HepG2 (cell line): ENCODE results near the gene CD58. TPM values are rescaled to one million over a fixed set of nuclear protein-coding genes. Genes with fewer than 3 reads are reported as not detected.

ENCODE experiments used
- AGO1 ChIP-seq: fragments of 200-400 bp; formaldehyde crosslinking; IDR thresholded peaks from 2 replicates; pipeline ENCODE4 v1.6.1; 2017; ENCODE audit warnings: mild to moderate bottlenecking, low read depth, low read length, moderate library complexity; ENCODE audit not compliant: poor library complexity, severe bottlenecking
- ATF1 ChIP-seq: IDR thresholded peaks from 2 replicates; pipeline ENCODE4 v1.6.1; 2016; ENCODE audit warnings: mild to moderate bottlenecking, control low read depth
- ATF7-NPFF ChIP-seq: sonication (generic); formaldehyde crosslinking; IDR thresholded peaks from 2 replicates; pipeline ENCODE4 v1.8.1; 2023; ENCODE audit warnings: mild to moderate bottlenecking, low read depth, missing genetic modification reagents, moderate library complexity
- BORCS8-MEF2B ChIP-seq: sonication (generic); formaldehyde crosslinking; IDR thresholded peaks from 2 replicates; pipeline ENCODE4 v1.8.0; 2022; ENCODE audit warnings: mild to moderate bottlenecking, missing genetic modification reagents
- CREB1 ChIP-seq, 2 experiments: fragments of 450-650 bp in 1 of 2; IDR thresholded peaks; 2 replicates each; pipeline ENCODE4 v1.6.1; 2016 to 2017; ENCODE audit warnings: control low read depth in 1 of 2, mild to moderate bottlenecking in 1 of 2, missing compliant biosample characterization in 1 of 2, missing genetic modification characterization in 1 of 2
- DNMT3B ChIP-seq: conservative IDR thresholded peaks from 2 replicates; pipeline ENCODE4 v1.6.1; 2016; ENCODE audit warnings: missing biosample characterization, control low read depth
- ETV6 ChIP-seq: sonication (generic); formaldehyde crosslinking; conservative IDR thresholded peaks from 2 replicates; pipeline ENCODE4 v1.4.0; 2020; ENCODE audit warnings: missing genetic modification reagents
- FOXM1 ChIP-seq: sonication (generic); formaldehyde crosslinking; IDR thresholded peaks from 2 replicates; pipeline ENCODE4 v1.5.0; 2020; ENCODE audit warnings: missing genetic modification reagents
- HDAC6 ChIP-seq: fragments of 200-600 bp; sonication (generic); IDR thresholded peaks from 2 replicates; pipeline ENCODE4 v1.7.0; 2017; ENCODE audit warnings: mild to moderate bottlenecking, antibody characterized with exemption, low read length, low read depth
- IKZF1 ChIP-seq: fragments of 450-650 bp; IDR thresholded peaks from 2 replicates; pipeline ENCODE4 v1.7.1; 2016
- KLF12 ChIP-seq: sonication (generic); formaldehyde crosslinking; IDR thresholded peaks from 2 replicates; pipeline ENCODE4 v1.4.0; 2020; ENCODE audit warnings: missing genetic modification reagents, borderline replicate concordance
- RBM39 ChIP-seq: fragments of 200-400 bp; formaldehyde crosslinking; IDR thresholded peaks from one replicate; pipeline ENCODE4 v1.6.1; 2018; ENCODE audit warnings: antibody characterized with exemption, mild to moderate bottlenecking, low read depth, low read length; ENCODE audit not compliant: poor library complexity, severe bottlenecking
- REXO4 ChIP-seq: sonication (generic); formaldehyde crosslinking; IDR thresholded peaks from 2 replicates; pipeline ENCODE4 v1.8.0; 2022; ENCODE audit warnings: missing genetic modification reagents, mild to moderate bottlenecking, borderline replicate concordance
- RNF2 ChIP-seq: fragments of 450-650 bp; conservative IDR thresholded peaks from 2 replicates; pipeline ENCODE4 v1.6.1; 2016; ENCODE audit warnings: low read depth
- SATB2 ChIP-seq: sonication (generic); formaldehyde crosslinking; IDR thresholded peaks from 2 replicates; pipeline ENCODE4 v1.5.0; 2020; ENCODE audit warnings: missing genetic modification reagents
- STAT5B ChIP-seq: sonication (generic); formaldehyde crosslinking; IDR thresholded peaks from 2 replicates; pipeline ENCODE4 v1.4.0; 2020; ENCODE audit warnings: missing genetic modification reagents
- TCF7 ChIP-seq: sonication (generic); IDR thresholded peaks from 2 replicates; pipeline ENCODE4 v1.6.1; 2016; ENCODE audit warnings: antibody characterized with exemption, low read depth
- TCF7L2 ChIP-seq: IDR thresholded peaks from 2 replicates; pipeline ENCODE4 v1.6.1; 2011; ENCODE audit warnings: mild to moderate bottlenecking, low read depth, low read length, moderate library complexity
- TMF1 ChIP-seq: sonication (generic); formaldehyde crosslinking; IDR thresholded peaks from 2 replicates; pipeline ENCODE4 v1.8.1; 2022; ENCODE audit warnings: low read depth, missing genetic modification reagents
- TP53 ChIP-seq: sonication (generic); formaldehyde crosslinking; conservative IDR thresholded peaks from 2 replicates; pipeline ENCODE4 v1.4.0; 2020; ENCODE audit warnings: missing genetic modification reagents
- ZNF33B ChIP-seq: sonication (generic); formaldehyde crosslinking; IDR thresholded peaks from 2 replicates; pipeline ENCODE4 v1.5.1; 2020; ENCODE audit warnings: mild to moderate bottlenecking, missing genetic modification reagents
- ZNF34 ChIP-seq: sonication (generic); formaldehyde crosslinking; IDR thresholded peaks from 2 replicates; pipeline ENCODE4 v1.4.0; 2020; ENCODE audit warnings: mild to moderate bottlenecking, missing genetic modification reagents, borderline replicate concordance
- ZNF598 ChIP-seq: sonication (generic); formaldehyde crosslinking; IDR thresholded peaks from 2 replicates; pipeline ENCODE4 v1.5.1; 2020; ENCODE audit warnings: mild to moderate bottlenecking, missing genetic modification reagents, borderline replicate concordance
- ZNF709 ChIP-seq: sonication (generic); formaldehyde crosslinking; IDR thresholded peaks from 2 replicates; pipeline ENCODE4 v1.5.0; 2020; ENCODE audit warnings: mild to moderate bottlenecking, missing genetic modification reagents
- ZNF747 ChIP-seq: sonication (generic); formaldehyde crosslinking; IDR thresholded peaks from 2 replicates; pipeline ENCODE4 v1.8.1; 2023; ENCODE audit warnings: missing genetic modification reagents, mild to moderate bottlenecking, borderline replicate concordance
- ZNF776 ChIP-seq: sonication (generic); formaldehyde crosslinking; IDR thresholded peaks from 2 replicates; pipeline ENCODE4 v1.4.0; 2020; ENCODE audit warnings: mild to moderate bottlenecking, missing genetic modification reagents
- polyA plus RNA-seq, 8 experiments: library from polyadenylated mRNA; depleted of rRNA in 3 of 8; stranded (reverse) in 7 of 8; unstranded in 1 of 8; fragments of >200 nt; fragmentation: Illumina TruSeq in 4 of 8; extraction: Trizol in 4 of 8; gene quantifications; 2 replicates each; pipeline versions ENCODE4 v1.2.1 to v1.2.3, GENCODE V29; 2011 to 2016; ENCODE audit warnings: low read depth in 4 of 8, missing spikeins in 1 of 8, mixed read lengths in 1 of 8; ENCODE audit not compliant: insufficient read depth in 1 of 8
- total RNA-seq, 5 experiments: library from RNA; depleted of rRNA; stranded (reverse); fragments of >200 nt; fragmentation: Illumina TruSeq; extraction: Trizol; gene quantifications; 2 replicates each; pipeline ENCODE4 v1.2.3, GENCODE V29; 2016; ENCODE audit warnings: low read depth in 1 of 5
- TF ChIP-seq, protein P1 (sequence below): sonication (generic); formaldehyde crosslinking; IDR thresholded peaks from 2 replicates; pipeline ENCODE4 v1.5.1; 2020; ENCODE audit warnings: missing genetic modification reagents, mild to moderate bottlenecking, borderline replicate concordance
- TF ChIP-seq, protein P2 (sequence below): sonication (generic); formaldehyde crosslinking; IDR thresholded peaks from 2 replicates; pipeline ENCODE4 v1.8.1; 2023; ENCODE audit warnings: missing genetic modification reagents, inconsistent platforms, borderline replicate concordance

The CD58 gene
- total and polyA plus RNA-seq, 2 of the 13 experiments (the other 11 are each of a cell fraction or from before 2014, with no cell fraction given), result 9.4 to 13.5 TPM

DNA sequence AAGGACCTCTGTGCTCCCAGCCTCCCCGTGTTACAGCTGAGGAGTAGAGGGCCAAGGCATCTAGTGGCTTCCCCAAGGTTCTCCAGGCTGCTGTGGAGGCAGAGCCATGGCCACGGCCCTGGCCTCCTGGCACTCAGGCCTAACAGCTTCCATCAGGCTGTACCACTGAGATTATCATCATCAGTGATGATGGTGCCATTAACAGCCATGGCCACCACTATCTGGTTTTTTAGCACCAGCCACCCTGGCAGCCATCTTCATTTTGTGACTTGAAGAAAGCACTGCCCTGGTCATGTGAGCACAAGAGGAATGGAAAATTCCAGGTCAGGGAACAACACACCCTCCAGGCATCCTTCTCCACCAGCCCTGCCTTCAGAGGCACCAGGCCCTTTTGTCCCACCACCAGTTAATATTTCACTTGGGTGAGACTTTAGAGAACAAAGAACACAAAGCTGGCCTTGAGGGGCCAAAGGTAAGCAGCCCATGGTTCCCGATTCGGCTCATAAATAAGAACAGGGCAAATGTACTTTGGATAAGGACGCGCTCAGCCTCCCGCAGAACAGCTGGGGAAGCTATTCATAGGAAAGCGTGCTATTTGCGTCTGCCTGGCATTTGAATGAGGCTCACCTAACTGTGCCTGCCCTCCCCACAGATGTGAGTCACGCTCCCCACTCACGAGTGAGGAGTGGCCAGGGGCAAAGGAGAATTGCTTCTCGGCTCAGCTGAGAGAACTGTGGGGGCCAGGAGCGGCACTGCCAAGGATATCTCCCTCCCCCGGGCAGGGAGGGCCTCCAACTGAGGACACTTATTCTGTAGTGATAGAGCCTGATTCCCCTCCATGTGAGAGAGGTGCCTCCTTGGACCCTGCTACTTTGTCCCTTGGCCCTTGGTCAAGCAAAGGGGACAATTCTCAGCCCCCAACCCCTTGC, 95.6 kb downstream of the CD58 start (continued):
- TF ChIP-seq, protein P1, sequence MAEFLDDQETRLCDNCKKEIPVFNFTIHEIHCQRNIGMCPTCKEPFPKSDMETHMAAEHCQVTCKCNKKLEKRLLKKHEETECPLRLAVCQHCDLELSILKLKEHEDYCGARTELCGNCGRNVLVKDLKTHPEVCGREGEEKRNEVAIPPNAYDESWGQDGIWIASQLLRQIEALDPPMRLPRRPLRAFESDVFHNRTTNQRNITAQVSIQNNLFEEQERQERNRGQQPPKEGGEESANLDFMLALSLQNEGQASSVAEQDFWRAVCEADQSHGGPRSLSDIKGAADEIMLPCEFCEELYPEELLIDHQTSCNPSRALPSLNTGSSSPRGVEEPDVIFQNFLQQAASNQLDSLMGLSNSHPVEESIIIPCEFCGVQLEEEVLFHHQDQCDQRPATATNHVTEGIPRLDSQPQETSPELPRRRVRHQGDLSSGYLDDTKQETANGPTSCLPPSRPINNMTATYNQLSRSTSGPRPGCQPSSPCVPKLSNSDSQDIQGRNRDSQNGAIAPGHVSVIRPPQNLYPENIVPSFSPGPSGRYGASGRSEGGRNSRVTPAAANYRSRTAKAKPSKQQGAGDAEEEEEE (CRISPR knock-in tag), result no peak
- TF ChIP-seq STAT5B (CRISPR knock-in tag), result no peak
- peak; percentile 49; the same call in 1 of the 2 replicates for TF ChIP-seq KLF12
- no peak for TF ChIP-seq AGO1
- TF ChIP-seq BORCS8-MEF2B, result no peak; the same call in 1 of the 2 replicates
- TF ChIP-seq ZNF776 (CRISPR knock-in tag), result no peak
- TF ChIP-seq HDAC6, result no peak
- TF ChIP-seq ATF1 (CRISPR knock-in tag), result peak; percentile 63
- peak; percentile 72 for TF ChIP-seq ATF7-NPFF
- TF ChIP-seq DNMT3B (CRISPR knock-in tag), result no peak; the same call in 1 of the 2 replicates
- TF ChIP-seq ETV6, result no peak
- TF ChIP-seq SATB2 (CRISPR knock-in tag), result no peak
- no peak for TF ChIP-seq FOXM1 (CRISPR knock-in tag)
- TF ChIP-seq RNF2, result no peak
- no peak for TF ChIP-seq CREB1 (IDR thresholded peaks at IDR 0.05)
- TF ChIP-seq CREB1 (CRISPR knock-in tag; IDR thresholded peaks at IDR 0.05), result peak; percentile 71; the same call in 1 of the 2 replicates
- no peak for TF ChIP-seq RBM39
- TF ChIP-seq ZNF747 (CRISPR knock-in tag), result peak; percentile 76; the same call in 1 of the 2 replicates
- TF ChIP-seq, protein P2, sequence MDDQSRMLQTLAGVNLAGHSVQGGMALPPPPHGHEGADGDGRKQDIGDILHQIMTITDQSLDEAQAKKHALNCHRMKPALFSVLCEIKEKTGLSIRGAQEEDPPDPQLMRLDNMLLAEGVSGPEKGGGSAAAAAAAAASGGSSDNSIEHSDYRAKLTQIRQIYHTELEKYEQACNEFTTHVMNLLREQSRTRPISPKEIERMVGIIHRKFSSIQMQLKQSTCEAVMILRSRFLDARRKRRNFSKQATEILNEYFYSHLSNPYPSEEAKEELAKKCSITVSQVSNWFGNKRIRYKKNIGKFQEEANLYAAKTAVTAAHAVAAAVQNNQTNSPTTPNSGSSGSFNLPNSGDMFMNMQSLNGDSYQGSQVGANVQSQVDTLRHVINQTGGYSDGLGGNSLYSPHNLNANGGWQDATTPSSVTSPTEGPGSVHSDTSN (CRISPR knock-in tag), result no peak
- TF ChIP-seq IKZF1, result no peak
- TF ChIP-seq TCF7, result peak; percentile 77
- no peak for TF ChIP-seq REXO4 (CRISPR knock-in tag)
- no peak for TF ChIP-seq ZNF709 (CRISPR knock-in tag)
- TF ChIP-seq ZNF33B (CRISPR knock-in tag), result no peak
- no peak; the same call in 1 of the 2 replicates for TF ChIP-seq ZNF598 (CRISPR knock-in tag)
- 0 out of 2 replicates have a peak, but pooled peaks have one; percentile 54 for TF ChIP-seq ZNF34 (CRISPR knock-in tag)
- TF ChIP-seq TP53 (CRISPR knock-in tag), result 0 out of 2 replicates have a peak, but pooled peaks have one; percentile 39
- no peak for TF ChIP-seq TMF1 (CRISPR knock-in tag)
- TF ChIP-seq TCF7L2, result no peak
